OCI-LY7 (cell line): ENCODE measurements around the gene LIMD2. TPM values are rescaled to one million over a fixed set of nuclear protein-coding genes. Genes with fewer than 3 reads are reported as not detected.

Experiments
- BruUV-seq: library from RNA; stranded (reverse); fragments of 400-500 nt; replicated peaks from 2 replicates; lab custom pipeline; 2021; lab: Mats Ljungman, UMichigan
- CTCF ChIA-PET: fragments of 300-600 bp; sonication (Branson Sonifier 250); formaldehyde crosslinking; loops from one replicate; lab custom pipeline; 2022; ENCODE audit warnings: antibody characterized with exemption; ENCODE audit not compliant: unreplicated experiment; lab: Charles Lee
- POLR2A ChIA-PET: fragments of 300-600 bp; sonication (Branson Sonifier 250); formaldehyde crosslinking; loops from one replicate; lab custom pipeline; 2022; ENCODE audit warnings: antibody characterized with exemption; lab: Charles Lee
- DNase-seq: peaks from one replicate; pipeline ENCODE4 v3.0.0-alpha.2; 2015; ENCODE audit warnings: low spot score
- H2AFZ ChIP-seq: fragments of 200-600 bp; sonication (generic), shearing (Covaris generic); 2 replicates; pipeline ENCODE4 v1.6.1; 2014; ENCODE audit warnings: mild to moderate bottlenecking, antibody characterized with exemption, low read length, moderate library complexity
- H3K27ac ChIP-seq: fragments of 200-600 bp; sonication (generic); 2 replicates; pipeline ENCODE4 v1.5.1; 2014; ENCODE audit warnings: mixed run types, low read depth, mild to moderate bottlenecking, moderate library complexity, low read length, inconsistent platforms; ENCODE audit not compliant: poor library complexity, severe bottlenecking
- H3K36me3 ChIP-seq: fragments of 200-600 bp; sonication (generic); 2 replicates; pipeline ENCODE4 v1.6.1; 2014; ENCODE audit warnings: mild to moderate bottlenecking, antibody characterized with exemption, low read length, moderate library complexity, mixed read lengths; ENCODE audit not compliant: insufficient read depth
- H3K4me1 ChIP-seq: fragments of 200-600 bp; sonication (generic); 2 replicates; pipeline ENCODE4 v1.5.1; 2014; ENCODE audit warnings: mild to moderate bottlenecking, low read length; ENCODE audit not compliant: insufficient read depth, poor library complexity, severe bottlenecking
- H3K4me2 ChIP-seq: fragments of 200-600 bp; sonication (generic); 2 replicates; pipeline ENCODE4 v1.6.1; 2014; ENCODE audit warnings: mild to moderate bottlenecking, low read length
- H3K4me3 ChIP-seq: fragments of 200-600 bp; sonication (generic); 2 replicates; pipeline ENCODE4 v1.5.1; 2014; ENCODE audit warnings: mild to moderate bottlenecking, low read depth, low read length; ENCODE audit not compliant: poor library complexity, severe bottlenecking
- H3K79me2 ChIP-seq: fragments of 200-600 bp; sonication (generic); 2 replicates; pipeline ENCODE4 v1.6.1; 2016; ENCODE audit warnings: low read depth, mild to moderate bottlenecking, low read length, moderate library complexity, mixed read lengths; ENCODE audit not compliant: insufficient read depth
- H3K9me2 ChIP-seq: fragments of 200-600 bp; sonication (generic); 2 replicates; pipeline ENCODE4 v1.6.1; 2016; ENCODE audit warnings: mild to moderate bottlenecking, low read length, mixed read lengths; ENCODE audit not compliant: insufficient read depth
- H3K9me3 ChIP-seq: fragments of 200-600 bp; sonication (generic); 2 replicates; pipeline ENCODE4 v1.6.1; 2014; ENCODE audit warnings: mild to moderate bottlenecking, mixed run types, low read length, mixed read lengths
- H4K20me1 ChIP-seq: fragments of 200-600 bp; sonication (generic); 2 replicates; pipeline ENCODE4 v1.6.1; 2014; ENCODE audit warnings: mild to moderate bottlenecking, antibody characterized with exemption, low read length, moderate library complexity, mixed read lengths; ENCODE audit not compliant: insufficient read depth
- EZH2phosphoT487 ChIP-seq: fragments of 200-600 bp; sonication (generic); IDR thresholded peaks from 2 replicates; pipeline ENCODE4 v1.6.1; 2018; ENCODE audit warnings: low read depth, borderline replicate concordance, mild to moderate bottlenecking, mixed run types, antibody characterized with exemption, low read length, moderate library complexity, mixed read lengths
- intact Hi-C: fragments of 100-400 bp; cut with micrococcal nuclease; formaldehyde crosslinking; loops from one replicate; pipeline ENCODE4 v1.10.0; 2022; ENCODE audit not compliant: unreplicated experiment
- total RNA-seq, 2 experiments: library from RNA; depleted of rRNA in 1 of 2; stranded (reverse); fragments of >200 nt in 1 of 2; shearing (Covaris generic) in 1 of 2; gene quantifications; 2 replicates each; pipeline ENCODE4 v1.2.3, GENCODE V29; 2014 to 2022
- TF ChIP-seq, protein P1 (sequence below): fragments of 200-600 bp; sonication (generic); conservative IDR thresholded peaks from 2 replicates; pipeline ENCODE4 v1.5.1; 2014; ENCODE audit warnings: mild to moderate bottlenecking, antibody characterized with exemption, low read length, moderate library complexity, mixed read lengths

The LIMD2 gene
- total RNA-seq, 2 experiments from 2014 or later, result 286 to 406 TPM

DNA sequence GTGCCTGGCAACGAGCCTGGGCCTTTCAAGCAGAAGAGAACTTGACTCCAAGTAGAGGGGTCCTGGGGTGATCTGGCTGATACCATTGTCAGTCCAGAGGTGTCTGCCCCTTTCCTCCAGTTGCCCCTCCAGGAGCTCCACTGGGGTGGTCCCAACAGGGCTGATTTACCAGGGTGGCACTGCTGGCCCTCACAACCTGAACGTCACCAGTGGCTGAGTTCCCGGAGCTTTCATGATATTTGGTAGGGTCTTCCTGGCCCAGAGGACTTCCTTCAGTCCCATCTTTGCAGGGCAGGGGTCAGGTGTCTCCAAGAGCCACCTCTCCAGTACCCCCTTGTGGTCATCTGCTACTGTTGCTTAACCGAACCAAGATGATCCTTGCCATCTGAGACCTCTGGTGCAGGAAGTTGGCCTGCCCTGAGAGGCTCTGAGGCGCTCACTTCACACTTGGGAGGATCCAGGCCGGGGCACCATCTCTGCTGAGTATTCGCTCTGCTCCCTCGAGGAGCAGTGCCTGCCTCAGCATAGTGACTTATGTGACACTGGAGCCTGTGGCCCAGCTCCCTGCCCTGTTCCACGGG lies 3.5 kb downstream of the LIMD2 start:
- CTCF ChIA-PET, result no interaction called here
- TF ChIP-seq, protein P1, sequence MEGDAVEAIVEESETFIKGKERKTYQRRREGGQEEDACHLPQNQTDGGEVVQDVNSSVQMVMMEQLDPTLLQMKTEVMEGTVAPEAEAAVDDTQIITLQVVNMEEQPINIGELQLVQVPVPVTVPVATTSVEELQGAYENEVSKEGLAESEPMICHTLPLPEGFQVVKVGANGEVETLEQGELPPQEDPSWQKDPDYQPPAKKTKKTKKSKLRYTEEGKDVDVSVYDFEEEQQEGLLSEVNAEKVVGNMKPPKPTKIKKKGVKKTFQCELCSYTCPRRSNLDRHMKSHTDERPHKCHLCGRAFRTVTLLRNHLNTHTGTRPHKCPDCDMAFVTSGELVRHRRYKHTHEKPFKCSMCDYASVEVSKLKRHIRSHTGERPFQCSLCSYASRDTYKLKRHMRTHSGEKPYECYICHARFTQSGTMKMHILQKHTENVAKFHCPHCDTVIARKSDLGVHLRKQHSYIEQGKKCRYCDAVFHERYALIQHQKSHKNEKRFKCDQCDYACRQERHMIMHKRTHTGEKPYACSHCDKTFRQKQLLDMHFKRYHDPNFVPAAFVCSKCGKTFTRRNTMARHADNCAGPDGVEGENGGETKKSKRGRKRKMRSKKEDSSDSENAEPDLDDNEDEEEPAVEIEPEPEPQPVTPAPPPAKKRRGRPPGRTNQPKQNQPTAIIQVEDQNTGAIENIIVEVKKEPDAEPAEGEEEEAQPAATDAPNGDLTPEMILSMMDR, result peak; percentile 70
- no peak for TF ChIP-seq EZH2phosphoT487

GRCh38 chr17:63695889-63696288 lies 4.0 kb downstream of the LIMD2 start:
- H3K9me3 ChIP-seq, result no peaks in the 10 kb centered on the region
- peak overlapping the region; percentile 99 for H3K4me2 ChIP-seq
- no peaks in the 10 kb centered on the region for H3K9me2 ChIP-seq
- peak overlapping the region; percentile 95 for H3K27ac ChIP-seq
- DNase-seq, result no peak
- no peak overlapping the region for H2AFZ ChIP-seq
- TF ChIP-seq, protein P1, result no peak
- TF ChIP-seq EZH2phosphoT487, result no peak
- CTCF ChIA-PET, result no interaction called here
- H3K4me3 ChIP-seq, result no peak overlapping the region
- intact Hi-C loops, result loop anchor here (1.0 to 5.0 kb wide), 4 partner anchors 96 to 269 kb away; partner anchors contain the start of genes CD79B, FTSJ3 and PSMC5
- H4K20me1 ChIP-seq, result peaks cover 11% of the 10 kb centered on the region; the same call in 1 of the 2 replicates
- no TSS peak for BruUV-seq
- H3K36me3 ChIP-seq, result peaks cover 67% of the 10 kb centered on the region
- H3K79me2 ChIP-seq, result peaks cover 24% of the 10 kb centered on the region
- POLR2A ChIA-PET, result interaction anchor here (1.8 kb wide), 2 partner anchors 13 to 16 kb away, joined by 7 to 8 read pairs; no protein-coding TSS in a partner anchor
- H3K4me1 ChIP-seq, result peaks cover 45% of the 10 kb centered on the region

More for the DNA sequence above, 3.5 kb downstream of the LIMD2 start:
- Histone ChIP-seq H3K27ac (peak overlapping the region; percentile 95), H3K9me3 (no peaks in the 10 kb centered on the region), H2AFZ (no peak overlapping the region), H3K4me1 (peaks cover 50% of the 10 kb centered on the region), H3K9me2 (no peaks in the 10 kb centered on the region), H3K4me3 (peak overlapping the region; percentile 89), H3K36me3 (peaks cover 63% of the 10 kb centered on the region), H3K4me2 (peak overlapping the region; percentile 99), H4K20me1 (peaks cover 11% of the 10 kb centered on the region; the same call in 1 of the 2 replicates), H3K79me2 (peaks cover 30% of the 10 kb centered on the region)
- peak; percentile 84 for DNase-seq
- POLR2A ChIA-PET, result interaction anchor here (0.5 to 0.6 kb wide), 2 partner anchors 73 to 74 kb away, joined by 3 read pairs; partner anchors contain the start of gene MAP3K3
- intact Hi-C loops, result loop anchor here (5.0 kb wide), 3 partner anchors 96 to 269 kb away; partner anchors contain the start of gene CD79B
- no TSS peak for BruUV-seq
